ENCODE results near the gene NSMCE1. TPM values are rescaled to one million over a fixed set of nuclear protein-coding genes. Genes with fewer than 3 reads are reported as not detected.

Gene NSMCE1
- total and polyA plus RNA-seq, 2 donors (not counting 1 experiment from before 2014, with no cell fraction given) = 48.8 to 142 TPM

GRCh38 chr16:27195941-27196595, 72.5 kb downstream of the NSMCE1 start:
- no peak overlapping the region for H2AFZ ChIP-seq (ENCODE audit: low read length)
- H3K36me3 ChIP-seq (ENCODE audit: control insufficient read depth, insufficient read depth, low read length) = no peaks in the 10 kb centered on the region
- H3K4me3 ChIP-seq (replicated peaks in 1 of 4; ENCODE audit: control extremely low read depth in 1 of 4, insufficient read depth in 1 of 4, low read depth in 3 of 4, low read length in 4 of 4) = no peak overlapping the region
- H3K9me3 ChIP-seq (ENCODE audit: control insufficient read depth, insufficient read depth, low read depth, low read length) = no peaks in the 10 kb centered on the region
- H3K9ac ChIP-seq (ENCODE audit: insufficient read depth, low read length) = no peak overlapping the region
- H4K20me1 ChIP-seq (ENCODE audit: control insufficient read depth, extremely low read depth, insufficient read depth, low read length) = no peaks in the 10 kb centered on the region
- no peaks in the 10 kb centered on the region for H3K79me2 ChIP-seq (ENCODE audit: control insufficient read depth, insufficient read depth, low read length)
- no peaks in the 10 kb centered on the region for H3K4me1 ChIP-seq (ENCODE audit: control insufficient read depth, extremely low read depth, insufficient read depth, low read length)
- H3K4me2 ChIP-seq (ENCODE audit: extremely low read depth, insufficient read depth, low read length) = no peak overlapping the region
- H3K27ac ChIP-seq (ENCODE audit: insufficient read depth, low read length) = no peak overlapping the region
- DNase-seq (ENCODE audit: low read depth in 2 of 2) = no peak
- H3K27me3 ChIP-seq (ENCODE audit: control insufficient read depth, insufficient read depth, low read length) = peaks cover 15% of the 10 kb centered on the region
- TF ChIP-seq EZH2 (IDR thresholded peaks at IDR 0.05; ENCODE audit: low read length, missing control alignments) = no peak
- TF ChIP-seq CTCF (conservative IDR thresholded peaks at IDR 0.05 in 1 of 2, IDR thresholded peaks at IDR 0.05 in 1 of 2; ENCODE audit: low read depth in 1 of 2, low read length in 2 of 2) = no peak

- peak in 1 of 2 donors; percentile 15 for DNase-seq (ENCODE audit: low read depth in 2 of 2)
- no peaks in the 10 kb centered on the region for H4K20me1 ChIP-seq (ENCODE audit: control insufficient read depth, extremely low read depth, insufficient read depth, low read length)
- no peak overlapping the region for H3K4me3 ChIP-seq (replicated peaks in 1 of 4; ENCODE audit: control extremely low read depth in 1 of 4, insufficient read depth in 1 of 4, low read depth in 3 of 4, low read length in 4 of 4)
- peaks cover 15% of the 10 kb centered on the region for H3K27me3 ChIP-seq (ENCODE audit: control insufficient read depth, insufficient read depth, low read length)
- H3K27ac ChIP-seq (ENCODE audit: insufficient read depth, low read length) = no peak overlapping the region
- no peak overlapping the region for H3K9ac ChIP-seq (ENCODE audit: insufficient read depth, low read length)
- no peaks in the 10 kb centered on the region for H3K4me1 ChIP-seq (ENCODE audit: control insufficient read depth, extremely low read depth, insufficient read depth, low read length)
- H3K36me3 ChIP-seq (ENCODE audit: control insufficient read depth, insufficient read depth, low read length) = no peaks in the 10 kb centered on the region
- TF ChIP-seq EZH2 (IDR thresholded peaks at IDR 0.05; ENCODE audit: low read length, missing control alignments) = no peak
- TF ChIP-seq CTCF (conservative IDR thresholded peaks at IDR 0.05 in 1 of 2, IDR thresholded peaks at IDR 0.05 in 1 of 2; ENCODE audit: low read depth in 1 of 2, low read length in 2 of 2) = no peak
- H2AFZ ChIP-seq (ENCODE audit: low read length) = no peak overlapping the region
- no peaks in the 10 kb centered on the region for H3K9me3 ChIP-seq (ENCODE audit: control insufficient read depth, insufficient read depth, low read depth, low read length)
- H3K4me2 ChIP-seq (ENCODE audit: extremely low read depth, insufficient read depth, low read length) = no peak overlapping the region
- H3K79me2 ChIP-seq (ENCODE audit: control insufficient read depth, insufficient read depth, low read length) = no peaks in the 10 kb centered on the region
Measured at GRCh38 chr16:27195076-27195741, 73.4 kb downstream of the NSMCE1 start.

GRCh38 chr16:27193300-27193990, 75.1 kb downstream of the NSMCE1 start:
- no peak overlapping the region for H2AFZ ChIP-seq (ENCODE audit: low read length)
- no peaks in the 10 kb centered on the region for H3K36me3 ChIP-seq (ENCODE audit: control insufficient read depth, insufficient read depth, low read length)
- no peak overlapping the region for H3K27ac ChIP-seq (ENCODE audit: insufficient read depth, low read length)
- no peaks in the 10 kb centered on the region for H4K20me1 ChIP-seq (ENCODE audit: control insufficient read depth, extremely low read depth, insufficient read depth, low read length)
- no peaks in the 10 kb centered on the region for H3K79me2 ChIP-seq (ENCODE audit: control insufficient read depth, insufficient read depth, low read length)
- DNase-seq (ENCODE audit: low read depth in 2 of 2) = no peak
- H3K27me3 ChIP-seq (ENCODE audit: control insufficient read depth, insufficient read depth, low read length) = peaks cover 21% of the 10 kb centered on the region
- H3K9me3 ChIP-seq (ENCODE audit: control insufficient read depth, insufficient read depth, low read depth, low read length) = no peaks in the 10 kb centered on the region
- H3K9ac ChIP-seq (ENCODE audit: insufficient read depth, low read length) = no peak overlapping the region
- no peak overlapping the region for H3K4me3 ChIP-seq (replicated peaks in 1 of 4; ENCODE audit: control extremely low read depth in 1 of 4, insufficient read depth in 1 of 4, low read depth in 3 of 4, low read length in 4 of 4)
- TF ChIP-seq EZH2 (IDR thresholded peaks at IDR 0.05; ENCODE audit: low read length, missing control alignments) = no peak
- peak in 1 of 2 donors; percentile 9 for TF ChIP-seq CTCF (conservative IDR thresholded peaks at IDR 0.05 in 1 of 2, IDR thresholded peaks at IDR 0.05 in 1 of 2; ENCODE audit: low read depth in 1 of 2, low read length in 2 of 2)
- no peaks in the 10 kb centered on the region for H3K4me1 ChIP-seq (ENCODE audit: control insufficient read depth, extremely low read depth, insufficient read depth, low read length)
- no peak overlapping the region for H3K4me2 ChIP-seq (ENCODE audit: extremely low read depth, insufficient read depth, low read length)

Measured in fibroblast of lung (primary cell).